NCI-H2107 (cell line): ENCODE results near the gene ZNF717.
"Not testable (repeated sequence)": the region's sequence is repeated elsewhere in the genome, so short reads cannot be mapped to it uniquely, and the experiment has no call there.

Source experiments
- DNase-seq: peaks from one replicate; lab custom pipeline; 2025; lab: John Stamatoyannopoulos, UW

Gene ZNF717

DNA sequence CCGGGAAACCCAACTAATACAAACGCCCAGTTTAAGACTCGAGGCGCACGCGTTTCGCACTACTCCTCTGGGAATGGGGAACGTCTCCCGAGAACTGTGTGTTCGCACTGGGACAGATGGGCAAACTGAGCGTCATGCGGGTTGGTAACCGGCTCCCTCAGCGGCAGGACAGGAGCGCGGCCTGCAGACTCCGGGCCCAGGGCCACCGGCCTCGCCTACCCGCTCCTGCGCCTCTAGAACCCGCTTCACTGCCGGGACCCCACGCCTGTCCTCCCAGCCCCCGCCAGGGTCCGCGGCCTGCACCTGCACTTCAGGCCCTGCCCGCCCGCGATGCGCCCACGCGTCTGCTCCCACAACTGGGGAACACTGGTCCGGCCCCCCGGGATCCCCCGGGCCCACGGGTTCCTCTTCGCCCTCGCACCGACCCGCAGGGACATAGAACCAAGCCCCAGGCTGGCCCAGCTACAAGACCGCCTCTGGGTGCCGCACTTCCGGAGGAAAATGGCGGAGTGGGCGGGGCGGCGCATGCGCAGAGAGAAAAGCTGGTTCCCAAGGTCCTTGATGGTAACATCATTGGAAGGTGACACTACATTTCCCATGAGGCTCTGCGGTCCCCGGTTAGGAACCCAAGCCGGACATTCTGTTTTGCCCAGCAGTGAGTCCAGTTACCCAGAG is at the start of gene ZNF717:
Gene ZNF717, minus strand, starts transcription at position 469 of the 675 bp plus-strand sequence. CDS start 2,187 bp downstream, outside the sequence.
- peak; percentile 36 for DNase-seq

DNA sequence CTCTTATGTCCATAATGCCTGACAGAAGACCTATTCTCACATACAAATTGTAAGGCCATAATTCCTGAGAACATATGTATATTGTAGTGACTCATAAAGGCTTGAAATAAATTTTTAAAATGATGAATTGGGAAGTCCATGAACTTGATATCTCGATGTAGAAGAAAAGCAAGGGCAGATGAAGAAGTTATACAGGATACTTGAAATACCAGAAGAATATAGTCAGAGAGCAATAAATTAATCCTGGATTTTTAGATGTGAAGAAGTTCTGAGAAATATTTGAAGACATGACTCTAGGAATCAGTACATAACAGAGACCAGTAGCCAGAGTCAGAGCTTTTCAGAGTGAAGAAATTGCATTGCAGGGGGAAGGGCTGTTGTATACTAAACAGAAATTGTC is 45.7 kb upstream of the ZNF717 start:
- DNase-seq: not testable (repeated sequence)

DNA sequence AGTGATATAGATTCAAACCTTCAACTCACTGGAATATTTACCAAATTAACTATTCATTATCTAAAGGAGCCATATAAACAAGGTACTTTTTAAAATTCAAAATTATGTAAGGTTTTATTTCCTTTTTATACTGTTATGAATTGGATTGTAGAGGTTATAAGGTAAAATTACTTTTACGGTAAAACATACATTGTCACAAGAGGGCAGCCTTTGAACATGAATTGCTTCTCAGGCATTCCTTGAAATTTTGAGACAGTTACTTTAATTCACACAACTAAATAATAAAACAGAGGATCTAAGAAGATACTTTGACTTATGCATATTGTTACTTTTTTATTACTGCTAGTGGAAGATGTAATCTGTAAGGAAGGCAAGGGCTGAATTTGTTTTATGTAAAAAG is 32.7 kb upstream of the ZNF717 start:
- not testable (repeated sequence) for DNase-seq

DNA sequence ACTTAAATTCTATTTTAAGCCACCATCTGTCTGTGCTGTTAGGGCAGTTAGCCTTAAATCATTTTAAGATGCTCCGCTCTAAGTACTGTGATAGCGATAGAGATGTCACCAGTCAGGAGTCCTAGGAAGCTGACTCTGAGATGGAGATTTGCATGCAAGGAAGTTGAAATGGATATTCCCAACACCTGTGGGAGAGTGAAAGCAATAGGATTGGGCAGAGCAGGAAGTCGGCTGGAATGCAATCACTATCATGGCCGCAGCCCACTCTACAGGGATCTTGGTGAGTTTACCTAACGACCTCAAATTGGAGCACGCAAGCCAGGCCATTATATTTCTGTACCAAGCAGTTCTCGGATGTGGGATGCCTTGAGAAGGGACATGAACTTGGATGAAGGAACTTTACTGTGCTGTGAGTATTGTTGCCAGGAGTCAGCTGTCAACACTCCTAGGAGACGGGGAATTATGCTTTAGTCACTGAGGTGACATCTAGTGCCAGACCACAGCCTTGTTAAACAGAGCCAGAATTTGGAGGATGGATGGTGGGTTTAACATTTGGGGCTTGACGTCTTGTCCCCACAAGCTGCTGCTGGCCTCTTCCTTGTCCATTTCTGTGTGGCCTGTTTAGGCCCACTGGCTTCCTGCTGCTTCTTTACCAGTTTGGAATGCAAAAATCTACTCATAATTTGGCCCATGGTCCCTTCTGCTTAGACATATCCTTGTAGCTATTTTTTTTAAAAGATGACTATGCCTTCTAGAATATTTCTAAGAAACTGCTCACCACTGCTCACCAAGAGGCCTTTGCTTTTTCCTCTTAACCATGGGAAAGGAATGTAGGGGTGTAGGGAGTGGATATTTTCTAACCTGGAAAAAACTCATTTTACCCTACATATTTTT is 31.2 kb upstream of the ZNF717 start:
- DNase-seq: not testable (repeated sequence)

- DNase-seq: no peak
Observed at GRCh38 chr3:75814797-75815196, 29.4 kb upstream of the ZNF717 start.

DNA sequence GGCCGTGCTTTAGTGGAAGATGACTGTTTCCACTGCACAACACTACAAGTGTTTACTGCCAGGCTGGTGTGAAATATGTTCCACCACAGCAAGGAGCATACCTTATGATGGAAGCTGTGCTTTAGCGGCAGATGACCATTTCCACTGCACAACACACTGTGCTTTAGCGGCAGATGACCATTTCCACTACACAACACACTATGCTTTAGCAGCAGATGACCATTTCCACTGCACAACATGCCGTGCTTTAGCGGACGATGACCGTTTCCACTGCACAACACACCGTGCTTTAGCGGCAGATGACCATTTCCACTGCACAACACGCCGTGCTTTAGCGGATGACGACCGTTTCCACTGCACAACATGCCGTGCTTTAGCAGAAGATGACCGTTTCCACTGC is 2.8 kb downstream of the ZNF717 start:
- no peak for DNase-seq

DNA sequence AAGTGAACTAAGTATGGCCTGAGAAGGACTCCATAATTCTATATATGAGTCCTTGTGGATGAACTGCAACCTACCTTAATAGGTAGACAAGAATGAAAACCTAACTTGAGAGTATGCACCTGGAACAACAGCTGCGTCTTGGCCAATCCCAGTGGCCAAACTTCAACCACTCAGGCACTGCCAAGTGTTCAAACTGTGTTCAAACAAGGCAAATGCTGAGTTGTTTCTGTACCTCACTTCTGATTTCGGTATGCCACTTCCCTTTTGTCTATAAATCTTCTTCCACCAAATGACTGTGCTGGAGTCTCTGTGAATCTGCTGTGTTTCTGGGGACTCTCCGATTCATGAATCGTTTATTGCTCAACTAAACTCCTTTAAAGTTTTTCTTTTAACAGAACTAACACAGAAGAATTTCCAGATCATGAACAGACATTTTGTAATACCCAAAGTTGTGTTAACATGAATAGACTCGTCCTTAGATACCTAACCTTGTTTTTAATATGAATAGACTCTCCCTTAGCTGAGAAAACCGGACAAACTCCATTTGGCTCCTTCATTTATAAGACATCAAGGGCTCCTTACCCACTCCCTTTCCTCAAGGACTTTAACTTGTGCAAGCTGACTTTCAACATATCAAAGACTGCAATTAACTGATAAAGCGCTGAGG is 4.1 kb downstream of the ZNF717 start:
- DNase-seq: no peak

DNA sequence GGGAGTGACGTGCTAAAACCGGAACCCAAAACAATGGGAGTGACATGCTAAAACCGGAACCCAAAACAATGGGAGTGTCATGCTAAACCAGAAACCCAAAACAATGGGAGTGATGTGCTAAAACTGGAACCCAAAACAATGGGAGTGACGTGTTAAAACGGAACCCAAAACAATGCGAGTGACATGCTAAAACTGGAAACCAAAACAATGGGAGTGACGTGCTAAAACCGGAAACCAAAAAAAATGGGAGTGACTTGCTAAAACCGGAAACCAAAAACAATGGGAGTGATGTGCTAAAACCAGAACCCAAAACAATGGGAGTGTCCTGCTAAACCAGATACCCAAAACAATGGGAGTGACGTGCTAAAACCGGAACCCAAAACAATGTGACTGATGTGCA is 7.6 kb downstream of the ZNF717 start:
- DNase-seq: not testable (repeated sequence)

GRCh38 chr3:75771631-75772030 is 13.7 kb downstream of the ZNF717 start:
- DNase-seq: not testable (repeated sequence)

DNA sequence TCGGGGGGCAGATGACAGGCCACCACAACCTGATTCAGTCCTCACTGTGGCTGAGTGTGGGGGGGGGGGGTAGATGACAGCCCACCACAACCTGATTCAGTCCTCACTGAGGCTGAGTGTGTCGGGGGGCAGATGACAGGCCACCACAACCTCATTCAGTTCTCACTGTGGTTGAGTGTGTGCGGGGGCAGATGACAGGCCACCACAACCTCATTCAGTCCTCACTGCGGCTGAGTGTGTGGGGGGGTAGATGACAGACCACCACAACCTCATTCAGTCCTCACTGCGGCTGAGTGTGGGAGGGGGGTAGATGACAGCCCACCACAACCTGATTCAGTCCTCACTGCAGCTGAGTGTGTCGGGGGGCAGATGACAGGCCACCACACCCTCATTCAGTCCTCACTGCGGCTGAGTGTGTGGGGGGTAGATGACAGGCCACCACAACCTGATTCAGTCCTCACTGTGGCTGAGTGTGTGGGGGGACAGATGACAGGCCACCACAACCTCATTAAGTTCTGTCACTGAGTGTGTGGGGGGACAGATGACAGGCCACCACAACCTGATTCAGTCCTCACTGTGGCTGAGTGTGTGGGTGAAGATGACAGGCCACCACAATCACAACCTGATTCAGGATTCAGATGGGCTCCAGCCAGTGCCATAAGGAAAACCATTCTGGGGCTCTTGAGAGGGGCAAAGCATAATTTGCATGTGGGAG is 16.9 kb downstream of the ZNF717 start:
- no peak for DNase-seq

DNA sequence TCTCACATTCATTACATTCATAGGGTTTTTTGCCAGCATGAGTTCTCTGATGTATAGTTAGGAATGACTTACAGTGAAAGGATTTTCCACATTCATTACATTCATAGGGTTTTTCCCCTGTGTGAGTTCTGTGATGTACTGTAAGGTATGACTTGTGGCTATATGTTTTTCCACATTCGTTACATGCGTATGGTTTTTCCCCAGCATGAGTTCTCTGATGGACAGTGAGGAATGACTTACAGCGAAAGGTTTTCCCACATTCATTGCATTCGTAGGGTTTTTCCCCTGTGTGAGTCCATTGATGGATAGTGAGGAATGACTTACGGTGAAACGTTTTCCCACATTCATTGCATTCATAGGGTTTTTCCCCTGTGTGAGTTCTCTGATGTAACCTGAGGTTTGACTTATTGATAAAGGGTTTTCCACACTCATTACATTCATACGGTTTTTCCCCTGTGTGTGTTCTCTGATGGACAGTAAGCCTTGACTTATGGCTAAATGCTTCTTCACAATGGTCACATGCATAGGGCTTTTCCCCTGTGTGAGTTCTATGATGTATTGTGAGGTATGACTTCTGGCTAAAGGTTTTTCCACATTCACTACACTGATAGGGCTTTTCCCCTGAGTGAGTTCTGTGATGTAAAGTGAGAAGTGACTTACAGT is 47.4 kb downstream of the ZNF717 start:
- no peak for DNase-seq

DNA sequence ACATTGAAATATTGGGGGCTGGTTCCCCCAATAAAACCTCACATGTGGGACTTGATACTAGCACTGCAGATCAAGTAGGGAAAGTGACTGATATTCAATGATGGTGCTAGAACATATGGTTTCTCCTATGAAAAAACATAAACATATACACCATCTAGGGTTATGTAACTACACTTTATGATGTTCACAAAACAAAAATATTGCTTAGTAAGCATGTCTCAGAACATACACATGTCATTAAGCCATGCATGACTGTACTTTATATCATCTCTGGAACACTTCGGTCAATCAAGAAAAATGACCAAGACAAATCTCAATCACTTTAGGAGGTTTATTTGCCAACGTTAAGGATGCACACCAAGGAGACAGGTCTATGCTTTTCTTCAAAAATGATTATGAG is 57.4 kb downstream of the ZNF717 start:
- no peak for DNase-seq

DNA sequence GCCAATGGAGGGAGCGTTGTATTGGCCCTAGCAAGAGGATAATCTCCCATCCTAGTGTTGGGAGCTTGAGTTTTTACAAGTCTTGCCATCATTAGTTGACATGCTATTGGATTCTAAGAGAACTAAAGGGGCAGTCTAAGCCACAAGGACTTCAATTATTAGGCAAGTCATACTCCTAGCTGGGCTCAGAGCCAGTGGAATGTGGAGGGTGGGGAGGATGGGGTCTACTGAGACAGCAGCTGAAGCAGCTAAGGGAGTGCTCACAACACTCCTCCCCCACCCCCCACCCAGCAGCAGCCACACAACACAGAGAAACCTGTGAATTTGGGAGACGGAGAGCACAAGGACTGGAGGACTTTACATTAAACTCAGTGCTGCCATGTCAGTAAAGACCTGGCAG is 93.3 kb downstream of the ZNF717 start:
- DNase-seq: no peak

DNA sequence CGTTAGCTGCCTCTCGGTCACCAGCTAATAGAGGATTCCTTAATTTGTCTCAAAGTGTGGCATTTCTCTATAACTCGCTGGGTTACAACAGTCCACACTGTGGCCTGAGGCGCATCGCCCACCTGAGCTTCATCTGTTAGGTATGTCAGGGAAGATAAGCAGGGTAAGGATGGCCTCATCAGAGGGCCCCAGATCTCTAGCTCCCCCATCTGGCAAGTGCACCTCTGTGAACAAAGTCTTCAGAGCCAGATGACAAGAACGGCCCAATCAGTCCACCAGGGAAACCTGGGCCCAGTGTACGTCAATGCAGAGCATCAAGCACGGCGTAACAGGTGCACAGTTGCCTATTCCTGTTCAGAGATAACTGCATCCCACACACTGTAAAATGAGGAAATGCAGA is 98.0 kb downstream of the ZNF717 start:
- DNase-seq: no peak
